ENCODE data around the gene TFF3.

The TFF3 gene

GRCh38 chr21:42271065-42271464 is 44.1 kb downstream of the TFF3 start:
- ChIA-PET CTCF (no interaction called here), POLR2A (ENCODE audit: low non-redundant PET) (no interaction called here)
- DNase-seq (ENCODE audit: low spot score): no peak
- TF ChIP-seq, protein P1, sequence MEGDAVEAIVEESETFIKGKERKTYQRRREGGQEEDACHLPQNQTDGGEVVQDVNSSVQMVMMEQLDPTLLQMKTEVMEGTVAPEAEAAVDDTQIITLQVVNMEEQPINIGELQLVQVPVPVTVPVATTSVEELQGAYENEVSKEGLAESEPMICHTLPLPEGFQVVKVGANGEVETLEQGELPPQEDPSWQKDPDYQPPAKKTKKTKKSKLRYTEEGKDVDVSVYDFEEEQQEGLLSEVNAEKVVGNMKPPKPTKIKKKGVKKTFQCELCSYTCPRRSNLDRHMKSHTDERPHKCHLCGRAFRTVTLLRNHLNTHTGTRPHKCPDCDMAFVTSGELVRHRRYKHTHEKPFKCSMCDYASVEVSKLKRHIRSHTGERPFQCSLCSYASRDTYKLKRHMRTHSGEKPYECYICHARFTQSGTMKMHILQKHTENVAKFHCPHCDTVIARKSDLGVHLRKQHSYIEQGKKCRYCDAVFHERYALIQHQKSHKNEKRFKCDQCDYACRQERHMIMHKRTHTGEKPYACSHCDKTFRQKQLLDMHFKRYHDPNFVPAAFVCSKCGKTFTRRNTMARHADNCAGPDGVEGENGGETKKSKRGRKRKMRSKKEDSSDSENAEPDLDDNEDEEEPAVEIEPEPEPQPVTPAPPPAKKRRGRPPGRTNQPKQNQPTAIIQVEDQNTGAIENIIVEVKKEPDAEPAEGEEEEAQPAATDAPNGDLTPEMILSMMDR (conservative IDR thresholded peaks at IDR 0.05; ENCODE audit: low read depth): no peak
- no peak overlapping the region for H3K27ac ChIP-seq

DNA sequence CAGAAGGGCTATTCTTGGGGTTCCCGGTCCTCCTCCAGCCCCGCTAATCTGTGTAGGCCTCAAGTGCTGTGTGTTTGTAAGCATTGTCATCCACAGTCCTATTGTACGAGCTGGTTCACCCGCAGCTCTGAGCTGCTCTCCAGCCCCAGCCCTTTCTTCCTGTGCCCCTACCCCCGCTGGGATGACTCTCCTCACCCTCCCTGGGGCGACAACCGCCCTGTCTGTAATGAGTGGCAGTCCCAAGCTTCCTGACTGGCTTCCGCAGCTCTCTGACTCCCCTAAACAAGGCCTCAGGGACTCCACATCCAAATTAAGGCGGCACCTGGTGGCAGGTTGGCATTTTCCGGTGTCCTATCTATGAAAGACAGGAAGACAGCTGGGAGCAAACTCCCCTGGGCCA is 45.8 kb downstream of the TFF3 start:
- DNase-seq (ENCODE audit: low spot score): no peak
- H3K27ac ChIP-seq: peak overlapping the region; percentile 6; the same call in 1 of the 2 replicates
- ChIA-PET CTCF (interaction anchor here (0.6 to 1.1 kb wide), 4 partner anchors 11 to 549 kb away, joined by 3 to 4 read pairs (median 4); no protein-coding TSS in a partner anchor), POLR2A (ENCODE audit: low non-redundant PET) (no interaction called here)
- TF ChIP-seq, protein P1 (conservative IDR thresholded peaks at IDR 0.05; ENCODE audit: low read depth): no peak

GRCh38 chr21:42266971-42267556 is 48.1 kb downstream of the TFF3 start:
- CTCF ChIA-PET: no interaction called here
- TF ChIP-seq, protein P1 (conservative IDR thresholded peaks at IDR 0.05; ENCODE audit: low read depth): no peak

DNA sequence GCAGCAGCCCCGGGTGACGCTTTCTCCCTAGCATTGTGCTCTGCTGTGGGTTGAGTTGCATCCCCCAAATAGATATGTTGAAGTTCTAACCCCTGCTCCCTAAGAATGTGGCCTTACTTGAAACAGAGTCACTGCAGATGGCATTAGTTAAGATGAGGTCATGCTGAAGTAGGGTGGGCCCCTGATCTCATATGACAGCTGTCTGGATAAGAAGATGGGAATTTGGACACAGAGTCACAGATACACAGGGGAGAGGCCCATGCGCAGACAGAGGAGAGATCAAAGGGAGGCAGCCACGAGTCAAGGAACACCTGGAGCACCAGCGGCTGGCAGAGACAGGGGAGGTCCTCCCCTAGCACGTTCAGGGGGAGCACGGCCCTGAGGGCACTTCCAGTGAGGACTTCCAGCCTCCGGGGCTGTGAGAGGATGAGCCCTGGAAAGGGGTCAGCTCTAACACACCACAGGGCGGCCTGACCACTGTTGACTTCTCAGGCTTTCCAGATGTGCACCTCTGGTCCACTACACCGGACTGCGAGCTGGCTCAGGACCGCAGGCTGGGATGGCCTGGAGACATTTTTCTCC is 49.9 kb downstream of the TFF3 start:
- CTCF ChIA-PET: interaction anchor here (0.5 to 0.6 kb wide), 2 partner anchors 74 to 366 kb away, joined by 3 read pairs; no protein-coding TSS in a partner anchor
- POLR2A ChIA-PET (ENCODE audit: low non-redundant PET): no interaction called here
- DNase-seq (ENCODE audit: low spot score): no peak
- H3K27ac ChIP-seq: no peak overlapping the region
- TF ChIP-seq, protein P1 (conservative IDR thresholded peaks at IDR 0.05; ENCODE audit: low read depth): no peak

More at GRCh38 chr21:42266971-42267556, 48.1 kb downstream of the TFF3 start:
- DNase-seq (ENCODE audit: low spot score): no peak
- POLR2A ChIA-PET (ENCODE audit: low non-redundant PET): no interaction called here
- H3K27ac ChIP-seq: no peak overlapping the region

DNA sequence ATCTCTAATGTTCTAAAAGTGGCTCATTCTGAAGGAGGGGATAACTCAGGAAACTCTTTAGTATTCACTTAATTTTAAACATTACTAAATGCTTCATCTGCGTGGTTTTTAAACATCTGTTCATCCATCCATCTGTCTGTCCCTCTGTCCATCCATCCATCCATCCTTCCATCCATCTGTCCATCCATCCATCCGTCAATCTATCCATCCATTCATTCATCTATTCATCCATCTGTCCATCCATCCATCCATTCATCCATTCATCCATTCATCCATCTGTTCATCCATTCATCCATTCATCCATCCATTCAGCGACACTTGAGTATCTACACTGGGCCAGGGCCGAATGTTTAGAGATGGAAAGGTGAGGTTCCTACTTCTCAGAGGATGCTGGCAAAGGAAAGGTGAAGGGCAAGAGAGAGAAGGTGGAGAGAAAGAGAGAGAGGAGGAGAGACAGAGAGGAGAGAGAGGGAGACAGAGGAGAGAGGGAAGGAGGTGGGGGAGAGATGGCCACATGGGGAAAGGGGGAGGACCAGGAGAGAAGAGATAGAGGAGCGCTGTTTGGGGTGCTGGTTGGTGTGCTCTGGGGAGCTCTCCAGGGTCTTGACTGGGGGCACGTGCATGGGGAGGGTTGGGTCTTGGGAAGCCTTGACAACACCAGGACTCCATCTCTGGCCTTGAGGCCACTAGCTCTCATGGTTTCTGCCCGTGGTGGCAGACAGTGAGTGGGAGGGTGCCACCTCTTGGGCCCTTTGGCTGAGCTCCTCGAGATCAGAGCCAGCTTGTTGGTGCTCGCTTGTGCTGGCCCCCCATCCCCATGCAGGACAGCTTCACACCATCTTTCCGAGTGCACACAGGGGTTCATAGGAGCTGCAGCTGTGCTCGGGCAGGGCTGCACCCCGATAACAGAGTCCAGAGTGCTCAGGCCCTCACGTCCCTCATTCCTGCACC is 50.7 kb downstream of the TFF3 start:
- TF ChIP-seq, protein P1 (conservative IDR thresholded peaks at IDR 0.05; ENCODE audit: low read depth): no peak
- ChIA-PET CTCF (interaction anchor here (0.5 kb wide), 1 partner anchor 73 kb away, joined by 3 read pairs; no protein-coding TSS in a partner anchor), POLR2A (ENCODE audit: low non-redundant PET) (no interaction called here)
- no peak for DNase-seq (ENCODE audit: low spot score)
- H3K27ac ChIP-seq: no peak overlapping the region

- DNase-seq (ENCODE audit: low spot score): no peak
- TF ChIP-seq, protein P1 (conservative IDR thresholded peaks at IDR 0.05; ENCODE audit: low read depth): no peak
- POLR2A ChIA-PET (ENCODE audit: low non-redundant PET): no interaction called here
These were observed 51.5 kb downstream of the TFF3 start for GRCh38 chr21:42263591-42264131.

More at GRCh38 chr21:42263591-42264131, 51.5 kb downstream of the TFF3 start:
- peak overlapping the region; percentile 56 for H3K27ac ChIP-seq
- CTCF ChIA-PET: no interaction called here
